ENCODE data around the gene SLC66A2. TPM values are rescaled to one million over a fixed set of nuclear protein-coding genes. Genes with fewer than 3 reads are reported as not detected.

The SLC66A2 gene
- total RNA-seq, 1 experiment from 2014 or later, result 13.0 TPM

- Histone ChIP-seq H3K4me1 (ENCODE audit: insufficient read depth, low read length) (no peaks in the 10 kb centered on the region), H3K23me2 (ENCODE audit: insufficient read length, low read depth, low read length, poor library complexity, severe bottlenecking) (no peaks in the 10 kb centered on the region), H3T11ph (ENCODE audit: low read length) (no peak overlapping the region), H2AFZ (ENCODE audit: low read length) (no peak overlapping the region), H3K18ac (ENCODE audit: insufficient read length, low read depth, low read length) (no peak overlapping the region), H3K4me2 (ENCODE audit: insufficient read depth, insufficient read length, low read length) (no peak overlapping the region), H2AK5ac (ENCODE audit: insufficient read length, low read length) (no peak overlapping the region), H3K27me3 (ENCODE audit: insufficient read depth, low read length) (no peaks in the 10 kb centered on the region), H3K9me3 (ENCODE audit: control insufficient read depth, low read depth, low read length) (peaks cover 5% of the 10 kb centered on the region), H3K23ac (ENCODE audit: insufficient read length, low read depth, low read length) (no peak overlapping the region), H3K56ac (ENCODE audit: insufficient read length, low read depth, low read length) (no peak overlapping the region), H4K5ac (ENCODE audit: insufficient read length, low read depth, low read length) (no peak overlapping the region), H3K9ac (ENCODE audit: extremely low read depth, insufficient read length, low read length) (no peak overlapping the region), H3K79me1 (ENCODE audit: insufficient read depth, low read depth, low read length, poor library complexity, severe bottlenecking) (no peaks in the 10 kb centered on the region), H2BK5ac (ENCODE audit: insufficient read length, low read length) (no peak overlapping the region), H3K27ac (ENCODE audit: insufficient read length, low read depth, low read length) (no peak overlapping the region), H3K79me2 (ENCODE audit: insufficient read depth, low read length) (no peaks in the 10 kb centered on the region), H4K91ac (ENCODE audit: insufficient read length, low read depth, low read length) (no peak overlapping the region), H2BK120ac (ENCODE audit: low read depth, low read length, poor library complexity, severe bottlenecking) (no peak overlapping the region), H2BK20ac (ENCODE audit: low read depth, low read length, poor library complexity, severe bottlenecking) (no peak overlapping the region), H3K4ac (ENCODE audit: low read depth, low read length) (no peak overlapping the region), H4K20me1 (ENCODE audit: control insufficient read depth, insufficient read depth, insufficient read length) (peaks cover 3% of the 10 kb centered on the region), H3K14ac (ENCODE audit: insufficient read depth, low read length) (no peak overlapping the region), H4K8ac (replicated peaks; ENCODE audit: insufficient read length, low read depth, low read length) (no peak overlapping the region), H2BK15ac (ENCODE audit: low read depth, low read length) (no peak overlapping the region), H2BK12ac (ENCODE audit: insufficient read length, low read depth, low read length) (no peak overlapping the region)
- H3K4me1 Mint-ChIP-seq, result peaks cover 2 to 8% of the 10 kb centered on the region in 2 experiments; a peak in 3 of 4 replicates
- H3K27me3 Mint-ChIP-seq (ENCODE audit: low read depth), result peaks cover 5% of the 10 kb centered on the region; the same call in 1 of the 2 replicates
- H3K36me3 Mint-ChIP-seq (ENCODE audit: insufficient read depth in 1 of 3, low read depth in 3 of 3), result peaks cover 0 to 43% (median 24%) of the 10 kb centered on the region in 3 experiments; a peak in 5 of 7 replicates
- peaks cover 20 to 22% of the 10 kb centered on the region in 2 experiments for H3K9me3 Mint-ChIP-seq
- H3K4me3 Mint-ChIP-seq, result no peak overlapping the region
- no peak overlapping the region for H3K27ac Mint-ChIP-seq
- no peak for TF ChIP-seq CTCF (conservative IDR thresholded peaks at IDR 0.05)
- peak; percentile 5 for DNase-seq
- no CpG with 5 or more reads among the region's 3 CpGs for WGBS (ENCODE audit: extremely low coverage, insufficient read length, low lambda C conversion rate)
These were observed 16.0 kb downstream of the SLC66A2 start for GRCh38 chr18:79935499-79935898.
